SU-DHL-6 (cell line): ENCODE measurements around the gene GNB5.

Experiments used
- CTCF ChIP-seq: fragments of 200-600 bp; sonication (generic); IDR thresholded peaks from one replicate; pipeline ENCODE4 v1.5.1; 2017; ENCODE audit warnings: antibody characterized with exemption, mild to moderate bottlenecking, low read length, moderate library complexity; ENCODE audit not compliant: insufficient read depth, poor library complexity, severe bottlenecking
- EZH2phosphoT487 ChIP-seq: fragments of 200-600 bp; sonication (generic), shearing (Covaris generic); conservative IDR thresholded peaks from 2 replicates; pipeline ENCODE4 v1.6.1; 2018; ENCODE audit warnings: mild to moderate bottlenecking, antibody characterized with exemption, low read length, moderate library complexity, mixed read lengths

- no peak for TF ChIP-seq EZH2phosphoT487
- no peak for TF ChIP-seq CTCF
These were observed 78.9 kb downstream of the GNB5 start for GRCh38 chr15:52112203-52112750.
